GM18508 (cell line): ENCODE results near the gene DYNC2I2.
"Not testable (repeated sequence)": the region's sequence is repeated elsewhere in the genome, so short reads cannot be mapped to it uniquely, and the experiment has no call there.

Experiments
- ATAC-seq: cut with Tn5 transposase; IDR thresholded peaks from one replicate; pipeline ENCODE4 v1.9.1; 2021; ENCODE audit warnings: moderate number of reproducible peaks; ENCODE audit not compliant: insufficient read depth, unreplicated experiment

DYNC2I2 gene

DNA sequence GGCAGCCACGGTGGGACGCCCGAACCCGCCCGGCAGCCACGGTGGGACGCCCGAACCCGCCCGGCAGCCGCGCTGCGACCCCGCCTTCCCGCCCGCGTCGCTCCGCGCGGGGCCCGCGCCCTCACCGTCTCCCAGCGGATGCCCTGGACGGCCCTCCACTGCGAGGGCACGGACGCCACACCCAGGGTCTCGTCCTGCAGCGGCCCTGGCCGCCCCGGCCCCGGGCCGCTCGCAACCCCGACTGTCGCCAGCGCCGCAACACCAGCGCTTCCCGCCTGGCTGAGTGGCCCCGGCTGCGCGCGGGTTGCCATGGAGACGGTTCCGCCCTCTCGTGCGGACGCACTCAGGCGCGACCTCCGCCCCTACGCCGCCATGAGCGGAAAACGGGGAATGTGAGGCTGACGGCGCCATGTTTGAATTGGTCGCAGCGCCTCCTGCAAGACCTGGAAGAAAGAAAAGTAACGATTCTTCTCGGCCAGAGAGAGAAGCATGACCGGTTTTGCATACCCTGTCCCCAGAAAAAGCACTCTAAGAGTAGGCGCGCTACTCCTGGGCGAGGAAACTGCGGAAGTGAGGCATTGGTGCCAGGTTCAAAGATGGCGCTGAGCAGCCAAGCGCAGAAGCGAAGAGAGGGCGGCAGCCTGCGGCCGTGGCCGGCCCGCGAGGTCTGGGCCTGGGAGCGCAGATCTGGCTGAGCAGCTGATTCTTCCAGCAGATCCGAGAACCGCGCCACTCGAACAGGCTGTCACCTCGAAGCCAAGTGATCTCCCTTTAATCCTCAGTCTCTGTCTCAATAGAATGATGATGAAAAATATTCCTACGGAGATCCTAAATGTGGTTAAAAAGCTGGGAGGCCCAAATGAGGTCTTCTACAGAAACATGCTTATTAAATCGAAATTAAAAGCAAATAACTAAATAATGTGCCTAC lies at the start of gene DYNC2I2:
DYNC2I2 (minus strand) TSS at position 432 of the 928 bp plus-strand sequence; CDS start at position 311, 121 bp downstream.
- peak; percentile 51 for ATAC-seq

GRCh38 chr9:128706045-128706444 lies 49.4 kb upstream of the DYNC2I2 start:
- no peak for ATAC-seq

DNA sequence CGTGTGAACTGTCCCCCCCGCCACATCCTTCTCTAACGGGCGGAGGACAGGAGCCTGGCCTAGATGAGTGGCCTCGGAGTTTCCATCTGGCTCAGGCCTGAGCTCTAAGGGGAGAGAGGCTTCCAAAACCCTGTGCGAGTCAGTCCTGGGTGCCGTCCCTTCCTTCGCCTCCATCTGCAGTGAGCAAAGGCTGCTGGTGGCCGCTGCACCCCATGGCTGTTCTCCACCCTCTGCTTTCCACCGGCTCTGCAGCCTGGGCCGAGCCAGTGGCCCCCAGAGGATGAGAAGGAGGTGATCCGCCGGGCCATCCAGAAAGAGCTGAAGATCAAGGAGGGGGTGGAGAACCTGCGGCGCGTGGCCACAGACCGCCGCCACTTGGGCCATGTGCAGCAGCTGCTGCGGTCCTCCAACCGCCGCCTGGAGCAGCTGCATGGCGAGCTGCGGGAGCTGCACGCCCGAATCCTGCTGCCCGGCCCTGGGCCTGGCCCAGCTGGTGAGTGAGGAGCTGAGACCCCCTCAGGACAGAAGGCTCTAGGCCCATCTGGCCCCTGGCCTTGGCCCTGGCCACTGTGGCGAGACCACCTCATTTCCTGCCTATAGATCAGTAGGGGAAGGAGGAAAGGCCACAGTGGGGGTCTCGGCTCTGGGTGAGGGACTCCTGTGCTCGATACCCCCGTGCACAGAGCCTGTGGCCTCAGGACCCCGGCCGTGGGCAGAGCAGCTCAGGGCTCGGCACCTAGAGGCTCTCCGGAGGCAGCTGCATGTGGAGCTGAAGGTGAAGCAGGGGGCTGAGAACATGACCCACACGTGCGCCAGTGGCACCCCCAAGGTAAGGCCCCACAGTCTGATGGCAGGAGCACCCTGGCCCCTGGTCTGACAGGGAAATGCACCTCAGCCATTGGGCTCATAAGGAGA lies 48.7 kb upstream of the DYNC2I2 start:
- ATAC-seq = no peak

GRCh38 chr9:128704356-128704670 lies 47.7 kb upstream of the DYNC2I2 start:
- ATAC-seq = no peak

GRCh38 chr9:128703616-128704355 lies 47.1 kb upstream of the DYNC2I2 start:
- ATAC-seq = no peak

- ATAC-seq = no peak
Measured at GRCh38 chr9:128702949-128703615, 46.4 kb upstream of the DYNC2I2 start.

GRCh38 chr9:128702445-128702948 lies 45.9 kb upstream of the DYNC2I2 start, which contains the start of gene PKN3:
Gene PKN3 (plus strand): TSS chr9:128702503. CDS start chr9:128702916, 413 bp downstream.
- no peak for ATAC-seq

GRCh38 chr9:128701227-128701854 lies 44.7 kb upstream of the DYNC2I2 start:
- no peak for ATAC-seq

DNA sequence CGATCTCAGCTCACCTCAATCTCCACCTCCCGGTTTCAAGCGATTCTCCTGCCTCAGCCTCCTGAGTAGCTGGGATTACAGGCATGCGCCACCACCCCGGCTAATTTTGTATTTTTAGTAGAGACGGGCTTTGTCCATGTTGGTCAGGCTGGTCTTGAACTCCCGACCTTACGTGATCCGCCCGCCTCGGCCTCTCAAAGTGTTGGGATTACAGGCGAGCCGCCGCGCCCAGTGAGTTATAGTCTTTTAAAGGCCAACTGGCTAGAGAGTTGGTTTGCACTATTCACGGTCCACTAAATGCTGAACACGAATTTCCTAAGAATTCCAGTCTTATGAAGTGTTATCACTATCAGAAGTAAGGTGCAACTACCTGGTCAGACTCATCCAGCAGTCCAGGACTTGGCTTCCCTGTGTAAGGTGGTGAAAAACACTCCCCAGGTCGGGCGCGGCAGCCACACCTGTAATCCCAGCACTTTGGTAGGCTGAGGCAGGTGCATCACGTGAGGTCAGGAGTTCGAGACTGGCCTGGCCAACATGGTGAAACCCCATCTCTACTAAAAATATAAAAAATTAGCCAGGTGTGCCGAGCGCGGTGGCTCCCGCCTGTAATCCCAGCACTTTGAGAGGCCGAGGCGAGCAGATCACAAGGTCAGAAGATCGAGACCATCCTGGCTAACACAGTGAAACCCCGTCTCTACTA lies 42.6 kb upstream of the DYNC2I2 start:
- ATAC-seq = not testable (repeated sequence)

DNA sequence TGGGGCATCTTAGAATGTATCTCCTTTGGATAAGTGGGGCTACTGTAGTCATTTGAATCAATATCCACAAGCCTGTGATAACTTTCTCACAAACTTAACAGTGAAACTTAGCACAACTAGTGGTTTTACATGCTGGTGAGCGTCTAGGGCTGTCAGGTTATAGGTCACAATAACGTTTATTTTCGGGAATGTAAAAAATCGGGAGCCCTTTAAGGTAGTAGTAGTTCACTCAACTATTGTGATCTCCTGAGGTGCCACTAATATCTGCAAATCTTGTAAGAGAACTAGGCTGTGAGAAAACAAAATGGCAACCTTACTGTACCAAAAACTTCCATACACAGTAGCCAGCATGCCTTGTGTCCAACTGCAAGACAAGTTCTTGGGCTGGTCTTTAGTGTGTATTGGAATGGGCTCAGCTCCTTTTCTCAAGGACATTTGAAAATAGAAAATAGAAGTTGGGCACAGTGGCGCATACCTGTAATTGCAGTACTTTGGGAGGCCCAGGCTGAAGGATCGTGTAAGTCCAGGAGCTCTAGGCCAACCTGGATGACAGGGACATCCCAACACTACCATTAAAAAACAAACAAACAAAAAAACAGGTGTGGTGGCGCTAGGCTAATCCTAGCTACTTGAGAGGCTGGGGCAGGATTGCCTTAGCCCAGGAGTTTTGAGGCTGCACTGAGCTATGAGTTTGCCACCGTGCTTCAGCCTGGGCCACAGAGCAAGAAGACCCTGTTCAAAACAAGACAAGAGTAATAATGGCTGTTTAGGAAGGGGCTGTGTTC lies 40.5 kb upstream of the DYNC2I2 start:
- ATAC-seq = no peak

GRCh38 chr9:128694344-128694743 lies 37.7 kb upstream of the DYNC2I2 start:
- no peak for ATAC-seq

- not testable (repeated sequence) for ATAC-seq
Measured at GRCh38 chr9:128693738-128694137, 37.1 kb upstream of the DYNC2I2 start.

DNA sequence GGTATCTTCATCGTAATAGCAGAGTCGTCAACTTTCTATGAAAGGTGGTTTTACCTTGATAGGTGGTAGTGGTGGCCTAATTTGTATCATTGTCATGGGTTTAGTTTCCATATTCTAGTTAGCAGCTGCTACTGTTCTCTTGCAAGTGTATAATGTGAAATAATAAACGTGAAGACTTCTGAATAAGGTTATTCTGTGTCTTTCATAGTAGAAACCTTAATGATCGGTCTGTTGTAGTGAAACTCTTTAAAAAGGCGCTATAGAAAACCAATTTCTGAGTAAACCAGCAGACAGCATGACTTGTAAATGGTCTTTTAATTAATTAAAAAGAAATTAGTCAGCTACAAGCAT lies 34.0 kb upstream of the DYNC2I2 start:
- no peak for ATAC-seq

DNA sequence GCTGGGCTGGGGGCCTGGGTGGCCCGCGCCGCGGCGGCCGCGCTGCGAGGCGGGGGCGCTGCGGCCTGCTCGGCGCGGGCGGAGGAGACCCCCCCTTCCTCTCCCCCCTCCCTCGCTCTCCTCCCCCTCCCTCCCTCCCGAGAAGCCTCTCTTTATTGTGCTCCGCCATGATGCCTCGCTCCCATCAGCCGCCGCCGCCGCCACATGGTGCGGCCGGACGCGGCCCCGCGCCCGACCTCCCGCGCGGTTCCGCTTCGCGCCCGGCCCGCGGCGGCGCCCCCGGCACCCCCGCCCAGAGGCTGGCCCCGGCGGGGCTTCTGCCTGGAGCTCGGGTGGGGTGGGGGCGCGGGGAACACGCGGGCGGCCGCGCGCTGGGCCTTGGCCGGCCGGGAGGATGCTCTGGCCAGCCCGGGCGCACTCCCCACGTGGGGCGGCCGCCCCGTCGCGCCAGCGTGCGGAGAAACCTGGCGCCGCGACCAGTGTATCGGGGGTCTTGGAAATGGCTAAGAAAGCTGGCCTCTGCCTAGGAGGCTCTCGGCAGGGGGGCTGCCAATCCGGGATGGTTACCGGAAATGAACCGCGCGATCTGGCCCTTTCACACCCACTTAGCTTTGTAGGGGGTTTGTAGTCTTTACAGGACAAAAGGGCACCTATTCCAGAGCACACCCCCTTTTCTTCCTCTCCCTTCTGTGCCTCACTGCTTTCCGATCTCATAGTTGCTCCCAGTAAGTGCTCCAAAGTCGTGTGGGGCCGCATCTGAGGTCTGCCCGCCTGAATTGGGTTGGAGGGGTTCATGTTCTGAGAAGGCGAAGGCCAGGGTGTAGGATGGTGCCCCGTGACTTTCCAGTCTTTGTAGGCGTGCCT lies 33.4 kb upstream of the DYNC2I2 start:
- no peak for ATAC-seq

- ATAC-seq = no peak
Measured at GRCh38 chr9:128689293-128689774, 32.7 kb upstream of the DYNC2I2 start.

- ATAC-seq = no peak
Measured at GRCh38 chr9:128688501-128689292, 32.0 kb upstream of the DYNC2I2 start, which contains the start of gene SET. Gene SET (plus strand): TSS chr9:128689222. CDS start chr9:128689583, 361 bp downstream.
